ENCODE data around the gene LNX1. TPM values are rescaled to one million over a fixed set of nuclear protein-coding genes. Genes with fewer than 3 reads are reported as not detected.

LNX1 gene
- total and polyA plus RNA-seq, 9 of the 15 experiments (the other 6 are each of a cell fraction or from before 2014, with no cell fraction given) = 0.40 to 3.6 (median 2.2) TPM

- TF ChIP-seq NR2C1 (IDR thresholded peaks at IDR 0.05) (no peak), NR2C1 (tag; IDR thresholded peaks at IDR 0.05) (no peak), ZC3H4 (CRISPR knock-in tag; IDR thresholded peaks at IDR 0.05; ENCODE audit: borderline replicate concordance) (no peak), ZBTB40 (IDR thresholded peaks at IDR 0.05) (no peak), ZBTB40 (CRISPR knock-in tag; IDR thresholded peaks at IDR 0.05) (no peak), POLR2H (tag; IDR thresholded peaks at IDR 0.05; ENCODE audit: low read depth) (no peak)
These were observed 91.5 kb downstream of the LNX1 start (continued) for GRCh38 chr4:53499791-53500190.
